Esophagus muscularis mucosa (tissue), 4 donors: ENCODE data around the gene SLC12A2. TPM values are rescaled to one million over a fixed set of nuclear protein-coding genes. Genes with fewer than 3 reads are reported as not detected.
A peak's percentile ranks its signal among the peaks of the same experiment; 100 is the strongest.

Source experiments
- DNase-seq: peaks from one replicate; pipeline ENCODE4 v3.0.0-alpha.2; 2017; ENCODE audit errors: extremely low spot score
- H3K27ac ChIP-seq, 4 donors: fragments of 200-600 bp; sonication (generic); replicated peaks in 1 of 4; 1 replicate in 3 of 4; 2 replicates in 1 of 4; pipeline ENCODE4 v1.5.1; 2016 to 2019; ENCODE audit warnings: mild to moderate bottlenecking in 1 of 4
- H3K27me3 ChIP-seq, 4 donors: fragments of 200-600 bp; sonication (generic); one replicate each; pipeline versions ENCODE4 v1.5.1 to v1.6.0; 2016 to 2019
- H3K36me3 ChIP-seq, 4 donors: fragments of 200-600 bp; sonication (generic); one replicate each; pipeline ENCODE4 v1.5.1; 2016 to 2019
- H3K4me1 ChIP-seq, 4 donors: fragments of 200-600 bp; sonication (generic); one replicate each; pipeline ENCODE4 v1.5.1; 2016 to 2019
- H3K4me3 ChIP-seq, 4 donors: fragments of 200-600 bp; sonication (generic); 1 replicate in 2 of 4; 2 replicates in 2 of 4; pipeline ENCODE4 v1.5.1; 2016 to 2019; ENCODE audit warnings: mild to moderate bottlenecking in 4 of 4, moderate library complexity in 1 of 4
- H3K9me3 ChIP-seq, 4 donors: fragments of 200-600 bp; sonication (generic); 1 replicate in 3 of 4; 2 replicates in 1 of 4; pipeline ENCODE4 v1.5.1; 2016 to 2019
- CTCF ChIP-seq, 3 experiments: fragments of 200-600 bp in 2 of 3; fragments of 450-650 bp in 1 of 3; sonication (generic) in 2 of 3; IDR thresholded peaks; one replicate each; pipeline ENCODE4 v1.5.1; 2017 to 2019; ENCODE audit warnings: antibody characterized with exemption in 3 of 3, mild to moderate bottlenecking in 2 of 3, moderate library complexity in 1 of 3
- EP300 ChIP-seq: sonication (generic); formaldehyde crosslinking; IDR thresholded peaks from one replicate; pipeline ENCODE4 v1.6.1; 2017; ENCODE audit warnings: antibody characterized with exemption
- POLR2A ChIP-seq: fragments of 450-650 bp; IDR thresholded peaks from one replicate; pipeline ENCODE4 v1.6.1; 2017; ENCODE audit warnings: antibody characterized with exemption, moderate library complexity, mild to moderate bottlenecking, low read depth
- POLR2AphosphoS5 ChIP-seq, 2 donors: sonication (generic); formaldehyde crosslinking; IDR thresholded peaks; one replicate each; pipeline ENCODE4 v1.6.1; 2017; ENCODE audit warnings: antibody characterized with exemption in 2 of 2
- WGBS: methylation state at CpG from one replicate; pipeline ENCODE4 v1.1.5; 2018; 5-methylcytosine and 5-hydroxymethylcytosine counted together
- intact Hi-C: fragments of 100-400 bp; cut with DNase I; formaldehyde crosslinking; loops from one replicate; pipeline ENCODE4 v1.15.1; 2023
- total RNA-seq, 4 donors: library from RNA; depleted of rRNA; stranded (reverse); fragments of >200 nt; gene quantifications; one replicate each; pipeline versions ENCODE4 v1.1.0 to v1.2.1, GENCODE V29; 2016

Gene SLC12A2
- total RNA-seq, 4 donors from 2014 or later, result 93.4 to 132 (median 113) TPM

GRCh38 chr5:128228521-128228920, 145.0 kb downstream of the SLC12A2 start:
- 36% methylated on average over 3 of the region's 3 CpGs for WGBS
- intact Hi-C loops, result no loop called here
- Histone ChIP-seq H3K4me3 (no peak overlapping the region), H3K27ac (no peak overlapping the region), H3K36me3 (no peaks in the 10 kb centered on the region), H3K4me1 (peaks cover 0 to 15% (median 12%) of the 10 kb centered on the region in 4 donors), H3K27me3 (no peaks in the 10 kb centered on the region), H3K9me3 (no peaks in the 10 kb centered on the region)
- TF ChIP-seq EP300 (no peak), POLR2AphosphoS5 (IDR thresholded peaks at IDR 0.05) (no peak), CTCF (IDR thresholded peaks at IDR 0.05) (no peak), POLR2A (no peak)
- DNase-seq, result no peak

- 98% methylated on average over 5 of the region's 7 CpGs for WGBS
- H3K27me3 ChIP-seq, result no peaks in the 10 kb centered on the region
- TF ChIP-seq POLR2AphosphoS5 (IDR thresholded peaks at IDR 0.05) (no peak), POLR2A (no peak), EP300 (no peak), CTCF (IDR thresholded peaks at IDR 0.05) (no peak)
- H3K4me3 ChIP-seq, result no peak overlapping the region
- no peak overlapping the region for H3K27ac ChIP-seq
- intact Hi-C loops, result no loop called here
- no peaks in the 10 kb centered on the region for H3K9me3 ChIP-seq
- H3K36me3 ChIP-seq, result no peaks in the 10 kb centered on the region
- H3K4me1 ChIP-seq, result peaks cover 4 to 9% (median 7%) of the 10 kb centered on the region in 4 donors
- no peak for DNase-seq
Observed at GRCh38 chr5:128234928-128235641, 151.5 kb downstream of the SLC12A2 start.

GRCh38 chr5:128236334-128236733, 152.8 kb downstream of the SLC12A2 start:
- Histone ChIP-seq H3K4me3 (no peak overlapping the region), H3K36me3 (no peaks in the 10 kb centered on the region), H3K4me1 (peaks cover 4 to 9% (median 7%) of the 10 kb centered on the region in 4 donors), H3K27me3 (no peaks in the 10 kb centered on the region), H3K9me3 (no peaks in the 10 kb centered on the region), H3K27ac (no peak overlapping the region)
- no peak for DNase-seq
- WGBS, result 93% methylated on average over 7 of the region's 7 CpGs
- intact Hi-C loops, result no loop called here
- no peak for TF ChIP-seq CTCF (IDR thresholded peaks at IDR 0.05)
- no peak for TF ChIP-seq POLR2AphosphoS5 (IDR thresholded peaks at IDR 0.05)
- TF ChIP-seq POLR2A, result no peak
- TF ChIP-seq EP300, result no peak

GRCh38 chr5:128237000-128237399, 153.4 kb downstream of the SLC12A2 start:
- no peak overlapping the region for H3K4me3 ChIP-seq
- WGBS, result 67% methylated on average over 2 of the region's 2 CpGs
- H3K4me1 ChIP-seq, result peaks cover 4 to 9% (median 7%) of the 10 kb centered on the region in 4 donors
- no peak overlapping the region for H3K27ac ChIP-seq
- TF ChIP-seq POLR2AphosphoS5 (IDR thresholded peaks at IDR 0.05) (no peak), CTCF (IDR thresholded peaks at IDR 0.05) (no peak), POLR2A (no peak), EP300 (no peak)
- peak; percentile 47 for DNase-seq
- no peaks in the 10 kb centered on the region for H3K9me3 ChIP-seq
- intact Hi-C loops, result no loop called here
- H3K27me3 ChIP-seq, result no peaks in the 10 kb centered on the region
- no peaks in the 10 kb centered on the region for H3K36me3 ChIP-seq

- H3K4me3 ChIP-seq, result no peak overlapping the region
- WGBS, result 47% methylated on average over 8 of the region's 8 CpGs
- no peak overlapping the region for H3K27ac ChIP-seq
- TF ChIP-seq POLR2A, result no peak
- TF ChIP-seq POLR2AphosphoS5 (IDR thresholded peaks at IDR 0.05), result no peak
- no peak for TF ChIP-seq EP300
- TF ChIP-seq CTCF (IDR thresholded peaks at IDR 0.05), result no peak
- H3K9me3 ChIP-seq, result no peaks in the 10 kb centered on the region
- H3K27me3 ChIP-seq, result no peaks in the 10 kb centered on the region
- DNase-seq, result no peak
- intact Hi-C loops, result no loop called here
- no peaks in the 10 kb centered on the region for H3K36me3 ChIP-seq
- H3K4me1 ChIP-seq, result peaks cover 4 to 9% (median 7%) of the 10 kb centered on the region in 4 donors
Observed at GRCh38 chr5:128237546-128237945, 154.0 kb downstream of the SLC12A2 start.
